IPS DF 19.7 (cell line): ENCODE measurements around the gene CDS2.

Experiments used
- DNase-seq: peaks from one replicate; pipeline ENCODE4 v3.0.0-alpha.2; 2013; ENCODE audit warnings: low read depth, low spot score

CDS2 gene

DNA sequence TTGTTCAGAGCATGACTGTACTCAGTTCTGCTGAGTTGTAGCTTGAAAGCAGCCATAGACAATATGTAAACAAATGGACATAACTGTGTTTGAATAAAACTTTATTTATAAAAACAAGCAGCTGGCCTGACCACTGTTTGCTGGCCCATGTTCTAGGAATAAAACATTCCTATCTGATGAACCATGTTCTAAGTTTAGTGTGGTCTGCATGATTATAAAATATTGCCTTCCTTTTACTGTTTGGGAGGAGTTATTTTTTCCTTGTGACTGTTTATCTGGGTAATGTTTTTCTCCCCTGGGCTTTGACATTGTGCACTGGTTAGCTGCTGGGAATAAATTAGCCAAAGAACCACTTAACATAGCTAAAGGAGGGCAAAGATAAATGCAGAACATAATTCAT lies 55.1 kb downstream of the CDS2 start:
- DNase-seq = no peak

DNA sequence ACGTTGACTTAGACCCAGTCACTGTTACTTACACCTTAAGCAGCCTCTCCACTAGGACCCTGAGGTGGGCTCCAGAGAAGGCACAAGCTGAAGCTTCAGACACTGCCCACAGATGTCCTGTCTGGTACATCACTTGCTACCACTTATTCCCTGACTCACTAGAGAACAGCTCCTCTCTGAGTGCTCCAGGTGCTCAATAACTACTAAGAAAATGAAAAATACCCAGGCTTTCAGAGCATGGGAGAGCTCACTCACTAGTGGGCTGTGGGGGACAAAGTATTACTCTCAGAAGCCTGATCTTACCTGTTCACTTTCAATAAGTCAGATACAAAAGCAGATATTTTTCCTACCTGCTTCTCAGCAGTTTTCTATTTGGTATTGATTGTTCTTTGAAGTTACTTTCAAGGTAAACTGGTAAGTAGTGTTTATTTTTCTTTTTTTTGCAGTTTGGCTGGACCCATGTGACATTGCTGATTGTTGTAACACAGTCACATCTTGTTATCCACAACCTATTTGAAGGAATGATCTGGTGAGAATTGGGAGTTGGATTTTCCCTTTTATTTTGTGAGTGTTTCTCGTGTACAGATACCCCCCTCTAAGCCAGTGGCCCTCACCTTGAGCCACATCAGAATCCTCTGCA lies 55.9 kb downstream of the CDS2 start:
- no peak for DNase-seq

DNA sequence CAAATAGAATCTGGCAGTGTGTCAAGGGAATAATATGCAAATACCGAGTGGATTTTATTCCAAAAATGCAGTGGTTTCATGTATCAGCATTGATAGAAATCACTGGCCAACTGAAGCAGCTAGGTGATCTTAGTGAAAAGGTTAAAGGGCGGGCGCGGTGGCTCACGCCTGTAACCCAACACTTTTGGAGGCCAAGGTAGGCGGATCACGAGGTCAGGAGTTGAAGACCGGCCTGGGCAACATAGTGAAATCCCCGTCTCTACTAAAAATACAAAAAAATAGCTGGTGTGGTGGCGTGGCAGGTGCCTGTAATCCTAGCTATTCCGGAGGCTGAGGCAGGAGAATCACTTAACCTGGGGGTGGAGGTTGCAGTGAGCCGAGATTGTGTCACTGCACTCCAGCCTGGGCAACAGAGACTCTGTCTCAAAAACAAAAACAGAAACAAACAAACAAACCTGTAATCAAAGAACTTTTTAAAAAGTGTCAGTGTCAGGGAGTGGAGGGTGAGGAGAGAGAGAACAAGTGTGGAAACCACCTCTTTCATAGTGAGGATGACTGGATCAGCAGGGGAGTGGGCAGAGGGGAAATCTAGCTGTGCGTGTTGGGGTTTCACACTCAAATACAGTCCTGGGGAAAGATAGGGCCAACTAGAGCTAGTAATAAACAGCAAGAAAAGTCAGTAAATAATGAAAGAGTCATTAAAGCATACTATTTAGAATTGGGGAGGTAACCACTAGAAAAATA lies 57.1 kb downstream of the CDS2 start:
- no peak for DNase-seq

DNA sequence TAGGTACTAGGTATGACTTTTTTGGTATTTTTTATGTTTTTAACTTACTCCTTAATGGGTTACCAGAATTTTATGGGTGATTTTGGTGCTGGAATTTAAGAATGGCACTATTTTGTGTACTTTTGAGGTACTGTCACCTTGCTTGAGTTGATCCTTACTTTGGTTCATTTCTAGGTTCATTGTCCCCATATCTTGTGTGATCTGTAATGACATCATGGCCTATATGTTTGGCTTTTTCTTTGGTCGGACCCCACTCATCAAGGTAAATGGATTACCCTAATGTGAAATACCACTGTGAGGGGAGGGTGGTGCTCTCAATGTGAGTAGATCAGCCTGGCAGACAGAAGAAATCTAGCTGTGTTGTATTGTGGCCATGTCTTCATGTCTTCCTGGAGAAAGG lies 57.9 kb downstream of the CDS2 start:
- DNase-seq = no peak

DNA sequence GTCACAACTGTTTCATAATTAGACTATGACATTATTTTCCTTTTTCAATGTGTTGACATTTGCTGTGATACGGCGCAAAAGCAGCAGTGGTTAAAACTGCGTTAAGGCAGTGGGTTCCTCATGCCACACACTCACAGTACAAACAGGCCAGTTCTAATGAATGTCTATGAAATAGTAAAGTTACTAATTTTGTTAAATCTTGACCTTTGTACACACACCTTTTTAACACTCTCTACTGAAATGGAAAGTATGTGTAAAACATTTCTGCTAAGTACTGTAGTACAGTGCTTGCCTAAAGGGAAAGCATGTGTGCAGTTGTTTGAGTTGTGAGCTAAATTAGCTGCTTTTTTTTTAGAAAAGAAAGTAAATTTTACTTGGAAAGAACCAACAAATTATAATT lies 60.3 kb downstream of the CDS2 start:
- DNase-seq = no peak

DNA sequence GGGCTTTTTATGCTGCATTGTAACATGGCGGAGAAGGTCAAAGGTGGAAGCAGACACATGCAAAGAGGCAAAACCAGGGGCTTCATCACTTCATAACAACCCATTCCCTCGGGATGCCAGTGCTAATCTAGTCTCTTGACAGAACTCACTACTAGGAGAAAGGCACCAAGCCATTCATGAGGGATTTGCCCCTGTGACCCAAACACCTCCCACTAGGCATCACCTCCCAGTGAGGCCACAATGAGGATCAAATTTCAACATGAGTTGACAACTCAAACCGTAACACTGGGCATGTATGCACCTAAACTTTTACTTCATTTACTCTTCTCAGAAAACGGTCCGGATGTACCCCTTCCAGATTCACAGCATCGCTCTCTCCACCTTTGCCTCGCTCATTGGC lies 61.9 kb downstream of the CDS2 start:
- no peak for DNase-seq

DNA sequence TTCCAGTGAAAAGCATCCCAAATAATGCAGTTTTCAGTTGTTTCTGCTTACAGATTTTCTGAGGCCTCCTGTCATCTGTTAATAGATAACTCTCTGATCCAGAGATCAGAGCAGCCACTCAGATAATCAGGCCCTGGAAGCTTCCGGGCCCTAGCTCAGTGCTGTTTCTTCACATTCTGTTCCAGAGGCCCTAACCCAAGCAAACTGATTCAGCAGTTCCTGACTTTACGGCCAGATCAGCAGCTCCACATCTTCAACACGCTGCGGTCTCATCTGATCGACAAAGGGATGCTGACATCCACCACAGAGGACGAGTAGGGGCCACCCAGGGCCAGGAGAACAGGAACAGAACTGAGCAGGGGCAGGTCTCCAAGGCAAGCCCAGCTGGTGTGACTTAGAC lies 63.1 kb downstream of the CDS2 start:
- DNase-seq = no peak

DNA sequence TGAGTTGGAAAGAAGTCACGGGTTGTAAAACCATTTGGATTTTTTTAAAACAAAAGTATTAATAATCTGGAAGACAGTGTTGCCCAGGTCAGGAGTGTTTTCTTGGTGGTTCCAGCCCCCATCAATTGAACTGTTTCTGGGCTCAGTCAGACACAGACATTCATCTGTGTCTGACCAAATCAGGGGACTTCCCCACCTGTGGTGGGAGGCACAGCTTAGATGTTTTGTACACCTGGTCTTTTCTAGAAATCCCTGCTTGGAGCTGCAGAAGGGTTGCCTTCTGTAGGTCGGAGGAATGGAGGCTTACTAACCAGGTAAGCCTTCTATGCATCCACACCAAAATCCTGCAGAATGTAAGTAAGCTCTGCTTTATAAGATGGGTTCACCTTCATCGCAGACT lies 63.6 kb downstream of the CDS2 start:
- DNase-seq = no peak

DNA sequence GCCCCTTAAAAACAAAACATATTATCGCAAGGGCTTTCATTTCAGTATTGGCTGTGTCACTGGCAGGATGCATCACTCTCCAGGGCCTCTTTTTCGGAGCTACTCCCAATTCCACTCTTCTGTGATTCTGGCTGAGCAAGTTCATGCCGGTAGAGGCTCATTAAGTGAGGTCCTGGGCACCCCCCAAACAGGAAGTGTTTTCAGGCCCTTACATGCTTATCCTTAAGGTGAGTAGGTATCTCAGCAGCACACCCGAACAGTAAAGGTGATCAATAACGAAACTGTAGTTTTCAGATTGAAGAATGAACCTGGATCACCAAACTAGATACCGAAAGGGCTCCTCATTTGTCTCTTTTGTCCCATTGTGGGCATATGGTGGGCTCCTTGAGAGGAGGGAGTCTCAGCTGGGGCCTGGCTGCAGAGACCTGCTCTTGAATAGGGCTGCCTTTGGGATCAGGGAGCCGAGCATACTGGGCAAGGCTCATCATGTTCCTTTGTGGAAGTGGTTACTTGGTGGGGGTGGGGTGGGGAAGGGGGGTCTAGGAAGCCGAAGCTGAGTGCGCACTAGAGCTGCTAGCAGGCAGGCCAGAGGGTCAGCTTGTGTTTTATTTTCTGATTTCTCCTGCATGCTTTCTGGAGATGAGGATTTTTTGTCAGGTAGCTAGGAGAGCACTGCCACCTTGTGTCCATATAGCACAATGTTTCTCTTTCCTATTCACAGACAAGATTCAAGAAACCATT lies 65.2 kb downstream of the CDS2 start:
- DNase-seq = peak; percentile 40

DNA sequence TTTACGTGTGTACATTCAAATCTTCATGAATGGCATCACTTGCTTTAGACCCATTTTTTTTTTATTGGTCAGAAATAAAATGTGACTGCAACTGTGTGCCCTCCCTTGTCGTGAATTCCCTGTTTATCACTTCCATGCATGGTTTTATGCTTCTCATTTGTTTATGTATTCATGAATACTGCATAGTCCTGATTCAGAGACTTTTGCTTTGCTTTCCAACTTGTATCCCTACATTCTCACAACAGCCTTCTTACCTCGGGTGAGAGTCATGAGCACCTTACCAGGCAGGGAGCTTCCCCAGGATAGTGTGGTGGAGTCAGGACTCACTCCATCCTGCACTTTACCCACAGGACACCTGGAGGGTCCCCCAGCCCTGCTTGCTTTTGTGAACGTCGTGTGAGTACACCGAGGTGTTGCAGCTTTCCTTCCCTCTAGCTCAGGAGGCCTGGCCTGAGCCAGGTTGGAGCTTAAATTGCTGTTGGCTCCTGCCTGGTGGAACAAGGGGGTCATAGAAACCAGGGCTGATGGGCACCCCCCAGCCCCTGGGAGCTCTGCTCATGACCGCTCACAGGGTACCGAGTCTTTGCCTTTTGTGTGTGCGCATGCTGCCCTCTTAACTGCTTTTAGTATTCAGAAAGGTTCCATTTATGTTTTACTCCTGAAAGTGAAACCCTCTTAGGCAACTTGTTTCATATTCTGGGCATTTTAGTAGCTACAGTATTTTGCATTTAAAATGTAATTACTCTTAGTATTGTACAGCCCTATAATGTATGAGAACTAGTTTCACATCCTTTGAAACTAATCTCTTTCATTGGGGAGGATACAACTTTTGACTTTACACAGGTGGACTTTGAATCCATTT lies 66.0 kb downstream of the CDS2 start:
- DNase-seq = no peak

DNA sequence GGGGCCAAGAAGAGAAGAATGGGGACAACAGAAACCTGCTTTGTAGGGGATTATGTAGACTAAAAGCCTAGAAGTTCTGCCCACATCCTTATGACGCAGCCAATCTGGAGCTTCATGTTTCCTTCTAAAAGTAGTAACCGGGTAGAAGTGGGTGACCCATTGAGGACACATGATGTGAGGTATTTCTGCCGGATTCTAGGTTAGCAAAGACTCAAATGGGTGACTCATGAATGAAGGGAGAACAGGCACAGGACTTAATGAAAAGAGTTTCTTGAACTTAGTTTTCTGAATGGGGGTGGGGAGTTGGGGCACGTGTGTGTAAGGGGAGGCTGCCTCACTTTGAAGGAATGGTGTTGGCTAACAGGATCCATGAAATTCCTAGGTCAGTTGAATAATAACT lies 68.8 kb downstream of the CDS2 start:
- no peak for DNase-seq

DNA sequence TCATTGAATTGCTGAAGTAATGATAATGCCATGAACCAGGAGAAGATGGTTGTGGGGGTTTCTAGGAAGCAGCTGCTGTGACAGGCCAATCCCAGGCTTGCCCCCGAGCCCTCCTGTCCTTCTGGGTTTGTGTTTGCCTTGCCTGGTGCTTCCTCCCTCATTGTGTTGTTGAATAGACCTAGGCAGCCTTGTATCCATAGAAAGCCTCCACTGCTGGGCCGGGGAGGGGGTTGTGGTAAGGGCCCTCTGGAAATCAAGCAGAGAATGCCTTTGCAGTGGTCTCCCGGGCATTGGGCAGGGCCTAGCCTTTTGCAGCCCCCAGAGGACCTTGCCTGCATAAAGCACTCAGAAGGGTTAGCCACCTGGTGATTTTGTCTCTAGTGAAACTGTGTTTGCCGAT lies 69.3 kb downstream of the CDS2 start:
- no peak for DNase-seq

DNA sequence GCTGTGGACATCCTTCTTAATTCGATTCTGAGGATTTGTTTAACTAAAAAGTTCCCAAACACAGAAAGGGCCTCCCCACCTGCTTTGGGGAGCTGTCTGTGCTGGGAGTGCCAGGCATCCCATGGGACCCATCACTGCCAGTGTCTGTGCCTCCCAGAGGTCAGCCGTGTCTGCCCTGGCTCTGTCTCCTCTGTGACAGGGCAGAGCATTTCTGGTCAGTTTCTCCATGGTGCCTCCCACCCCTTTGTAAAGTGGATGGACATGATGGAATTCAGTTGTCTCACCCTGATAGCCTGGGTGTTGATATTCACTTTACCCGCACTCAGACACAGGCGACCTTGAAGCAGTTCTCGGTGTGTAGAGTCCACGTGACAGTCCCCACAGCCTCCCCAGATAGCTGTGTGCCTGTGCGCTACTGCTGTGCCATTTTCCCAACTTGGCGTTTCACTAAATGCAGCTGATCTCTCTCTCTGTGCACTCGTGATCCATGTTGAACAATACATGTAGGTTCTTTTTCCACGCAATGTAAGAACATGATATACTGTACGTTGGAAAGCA lies 70.5 kb downstream of the CDS2 start:
- DNase-seq = no peak

DNA sequence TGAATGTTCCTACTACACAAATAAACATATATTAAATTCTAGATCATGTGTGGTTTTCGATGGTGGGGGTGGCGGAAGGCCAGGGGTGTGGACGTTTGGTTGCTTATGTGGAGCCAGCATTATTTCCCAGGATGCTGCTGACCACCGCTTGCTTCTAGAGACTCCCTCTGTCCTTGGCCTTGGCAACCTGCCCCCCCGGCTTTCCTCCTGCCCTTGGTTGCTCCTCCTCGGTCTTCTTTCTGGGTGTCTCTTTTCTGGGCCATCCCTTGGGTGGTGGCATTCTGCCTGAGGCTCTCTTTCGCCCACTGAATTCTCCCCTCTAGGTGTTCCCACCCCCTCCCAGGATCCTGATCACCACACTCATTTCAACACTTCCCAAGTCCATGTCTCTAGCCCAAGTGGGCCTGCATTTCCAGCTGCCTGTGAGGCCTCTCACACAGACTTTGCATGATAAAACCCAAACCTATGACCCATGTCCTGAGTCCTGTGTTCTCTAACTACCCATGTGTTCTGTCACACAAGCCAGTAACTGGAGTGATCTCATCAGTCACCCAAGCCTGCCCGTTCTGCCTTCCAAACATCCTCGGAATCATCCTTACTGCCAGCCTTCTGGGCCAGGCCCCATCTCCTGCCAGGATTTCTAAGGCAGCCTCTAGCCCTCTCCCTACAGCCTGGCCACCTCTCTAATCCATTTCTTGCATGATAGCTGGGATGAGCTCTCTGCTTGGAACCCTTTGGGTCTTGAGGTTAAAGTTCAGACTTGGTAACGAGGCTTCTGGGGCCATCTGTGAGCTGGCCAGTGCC lies 71.2 kb downstream of the CDS2 start:
- DNase-seq = no peak

DNA sequence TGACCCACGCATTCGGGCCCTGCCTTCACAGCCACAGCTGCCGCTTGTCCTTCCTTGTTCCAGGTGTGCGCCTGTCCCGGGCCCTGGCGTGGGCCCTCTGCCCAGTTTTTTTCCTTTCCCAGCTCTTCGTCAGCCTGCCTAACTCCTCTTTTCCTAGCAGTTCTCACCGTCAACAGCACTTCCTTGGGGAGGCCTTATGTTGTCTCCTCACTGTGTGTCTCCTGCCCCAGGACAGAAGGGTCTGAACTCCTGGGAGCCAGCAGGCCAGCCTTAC lies 71.8 kb downstream of the CDS2 start:
- no peak for DNase-seq

DNA sequence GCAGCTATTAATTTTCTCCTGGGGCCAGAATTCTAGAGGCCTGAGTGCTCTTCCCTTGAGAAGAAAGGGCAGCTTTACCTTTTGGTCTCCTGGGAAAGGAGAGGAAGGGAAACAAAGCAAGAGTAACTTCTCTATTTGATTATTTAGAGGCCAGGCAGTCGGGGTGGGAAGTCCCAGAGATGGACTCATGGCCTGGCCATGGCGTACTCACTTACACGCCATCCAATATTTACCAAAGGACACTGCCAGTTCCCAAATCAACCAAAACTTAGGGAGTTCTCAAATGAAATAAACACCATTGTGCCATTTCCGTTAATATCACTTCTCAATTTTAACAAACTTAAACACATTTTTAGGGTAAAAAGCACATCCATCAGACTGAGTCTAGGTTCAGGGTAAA lies 76.6 kb downstream of the CDS2 start:
- DNase-seq = no peak

DNA sequence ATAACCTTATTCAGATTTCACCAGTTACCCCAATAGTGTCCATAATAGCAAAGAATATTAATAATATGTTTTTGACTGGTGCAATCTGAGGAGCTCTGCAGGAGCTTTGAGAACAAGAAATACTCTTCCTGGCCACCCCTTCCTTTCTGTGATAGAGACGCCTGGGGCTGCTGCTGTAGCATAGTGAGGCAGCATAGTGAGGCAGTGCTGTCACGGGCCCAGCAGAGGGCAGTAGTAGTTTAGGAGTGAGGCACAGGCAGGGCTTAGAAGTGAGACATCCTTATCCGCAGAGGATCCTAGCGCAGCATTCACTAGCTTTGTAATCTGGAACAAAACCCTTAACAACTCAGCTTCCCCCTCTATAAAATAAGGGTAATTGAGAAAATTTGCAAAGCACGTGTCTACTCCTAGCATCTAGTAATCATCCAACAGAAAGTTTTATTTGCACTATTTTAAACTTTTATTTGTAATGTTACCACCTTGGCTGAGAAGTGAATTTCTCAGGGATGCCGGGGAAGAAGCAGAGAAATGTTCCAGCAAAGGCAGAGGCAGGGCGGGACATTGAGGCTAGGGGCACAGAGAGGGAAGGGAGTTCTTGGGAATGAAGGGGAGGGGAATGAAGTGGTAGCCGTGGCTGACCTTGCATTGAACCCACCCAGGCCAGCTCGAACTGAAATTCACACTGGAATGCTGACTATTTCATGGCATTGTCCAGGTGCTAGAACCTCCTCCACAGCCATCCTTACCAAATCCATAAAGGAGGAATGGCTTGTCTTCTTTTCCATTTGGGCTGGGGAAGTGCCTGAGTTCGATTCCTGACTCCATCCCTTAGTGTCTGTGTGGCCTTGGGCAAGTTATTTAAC lies 78.8 kb downstream of the CDS2 start:
- peak; percentile 33 for DNase-seq

DNA sequence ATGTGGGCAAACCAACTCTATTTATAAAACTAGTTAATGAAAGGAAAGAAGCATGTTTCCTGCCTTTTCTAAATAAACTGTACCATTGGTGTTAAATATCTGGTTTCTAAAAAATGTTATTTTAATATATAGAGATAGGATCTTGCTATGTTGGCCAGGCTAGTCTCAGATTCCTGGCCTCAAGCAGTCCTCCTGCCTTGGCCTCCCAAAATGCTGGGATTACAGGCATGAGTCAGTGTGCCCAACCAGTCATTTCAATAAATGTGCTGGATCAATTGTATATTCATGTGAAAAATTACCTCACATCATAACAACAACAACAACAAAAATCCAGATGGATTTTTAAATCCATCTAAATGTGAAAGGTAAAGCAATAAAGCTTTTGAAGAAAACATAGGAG lies 80.3 kb downstream of the CDS2 start:
- no peak for DNase-seq

DNA sequence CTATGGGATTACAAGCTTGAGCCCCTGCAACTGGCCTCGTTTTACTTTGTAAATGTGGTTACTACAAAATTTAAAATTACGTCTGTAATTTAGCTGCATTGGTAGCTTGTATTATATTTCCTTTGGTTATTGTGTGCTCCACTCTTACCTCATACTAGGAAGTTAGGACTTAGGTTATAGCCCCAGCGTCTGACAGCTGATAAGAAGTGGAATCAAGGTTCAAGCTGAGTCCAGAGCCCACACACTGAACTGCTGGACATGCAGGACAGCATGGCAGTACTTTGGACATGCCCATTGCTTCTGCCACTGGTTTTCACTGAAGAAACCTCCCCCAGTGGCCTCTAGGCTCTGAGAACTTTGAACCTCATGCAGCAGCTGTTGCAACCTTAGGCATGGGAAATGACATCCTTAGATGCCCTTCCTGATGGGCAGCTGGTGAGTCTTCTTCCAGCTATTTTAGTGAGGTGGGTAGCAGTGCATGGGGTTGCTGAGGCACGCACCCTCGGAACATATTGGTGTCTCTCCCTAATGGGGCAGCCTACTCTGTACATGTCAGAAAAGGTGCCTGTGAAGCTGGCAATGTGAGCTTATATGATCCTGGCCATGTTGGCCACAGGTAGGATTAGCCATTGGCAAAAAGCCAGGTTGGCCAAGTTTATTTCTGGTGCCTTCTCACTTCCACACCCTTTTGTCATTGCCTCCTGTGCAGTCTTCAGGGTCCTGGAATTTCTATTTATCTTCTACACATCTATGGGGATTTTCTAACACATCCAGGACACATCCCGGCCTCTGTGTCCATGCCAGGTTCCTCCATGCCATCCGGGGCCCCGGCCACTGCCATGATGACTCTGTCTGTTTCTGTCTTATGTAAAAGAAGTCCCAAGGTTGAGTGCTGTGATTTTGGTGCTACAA lies 85.3 kb downstream of the CDS2 start:
- DNase-seq = no peak
